NCI-H2081 (cell line): ENCODE measurements around the gene CDH6.
"Not testable (repeated sequence)": the region's sequence is repeated elsewhere in the genome, so short reads cannot be mapped to it uniquely, and the experiment has no call there.

ENCODE experiments used
- DNase-seq, 2 experiments: peaks; one replicate each; lab custom pipeline; 2025; lab: John Stamatoyannopoulos, UW

The CDH6 gene

DNA sequence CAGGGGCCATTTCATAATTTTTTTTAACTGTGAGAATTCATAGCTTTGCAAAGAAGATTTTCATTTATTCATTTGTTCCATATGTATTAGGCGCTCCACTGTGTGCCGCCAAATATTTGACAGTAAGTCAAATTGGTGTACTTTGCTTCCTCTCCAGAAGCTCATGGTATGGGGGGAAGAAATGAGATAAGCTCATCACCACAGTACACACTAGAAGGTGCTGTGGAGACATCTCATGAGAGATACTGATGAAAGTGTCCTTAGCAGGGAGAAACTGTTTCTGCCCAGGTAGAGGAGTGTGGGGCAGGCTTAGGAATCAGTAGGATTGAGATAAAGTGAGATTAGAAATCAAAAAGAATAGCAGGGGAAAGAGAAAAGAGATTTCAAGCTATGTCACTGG, 136.2 kb downstream of the CDH6 start:
- DNase-seq, result no peak

DNA sequence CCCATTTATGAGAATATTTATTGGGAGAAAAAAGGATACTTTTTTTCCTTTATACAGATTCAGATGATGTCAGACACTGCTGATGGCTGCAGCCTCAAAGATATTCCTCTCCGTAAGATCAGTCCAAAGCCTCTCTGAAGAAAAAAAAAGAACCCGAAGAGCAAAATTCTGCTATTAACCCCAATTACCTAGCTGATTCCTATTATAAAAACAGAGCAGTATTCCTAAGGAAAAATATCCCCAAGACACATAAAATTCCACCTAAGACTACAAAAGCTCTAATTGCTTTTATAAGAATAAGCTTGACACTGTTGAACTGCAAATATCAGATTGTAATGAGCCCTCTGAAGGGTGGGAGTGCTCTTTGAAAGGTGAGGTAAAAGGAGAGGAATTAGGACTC, 138.7 kb downstream of the CDH6 start:
- no peak for DNase-seq

DNA sequence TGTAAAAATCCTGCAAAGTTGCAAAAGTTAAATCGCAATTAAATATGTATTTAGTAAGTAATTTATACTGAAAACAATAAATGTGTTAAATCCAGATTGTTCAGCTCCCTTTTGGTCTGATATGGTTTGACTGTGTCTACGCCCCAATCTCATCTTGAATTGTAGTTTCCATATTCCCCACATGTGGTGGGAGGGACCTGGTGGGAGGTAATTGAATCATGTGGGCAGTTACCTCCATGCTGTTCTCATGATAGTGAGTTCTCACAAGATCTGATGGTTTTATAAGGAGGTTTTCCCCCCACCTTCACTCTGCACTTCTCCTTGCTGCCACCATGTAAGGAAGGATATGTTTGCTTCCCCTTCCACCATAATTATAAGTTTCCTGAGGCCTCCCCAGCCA, 140.0 kb downstream of the CDH6 start:
- DNase-seq, result no peak

DNA sequence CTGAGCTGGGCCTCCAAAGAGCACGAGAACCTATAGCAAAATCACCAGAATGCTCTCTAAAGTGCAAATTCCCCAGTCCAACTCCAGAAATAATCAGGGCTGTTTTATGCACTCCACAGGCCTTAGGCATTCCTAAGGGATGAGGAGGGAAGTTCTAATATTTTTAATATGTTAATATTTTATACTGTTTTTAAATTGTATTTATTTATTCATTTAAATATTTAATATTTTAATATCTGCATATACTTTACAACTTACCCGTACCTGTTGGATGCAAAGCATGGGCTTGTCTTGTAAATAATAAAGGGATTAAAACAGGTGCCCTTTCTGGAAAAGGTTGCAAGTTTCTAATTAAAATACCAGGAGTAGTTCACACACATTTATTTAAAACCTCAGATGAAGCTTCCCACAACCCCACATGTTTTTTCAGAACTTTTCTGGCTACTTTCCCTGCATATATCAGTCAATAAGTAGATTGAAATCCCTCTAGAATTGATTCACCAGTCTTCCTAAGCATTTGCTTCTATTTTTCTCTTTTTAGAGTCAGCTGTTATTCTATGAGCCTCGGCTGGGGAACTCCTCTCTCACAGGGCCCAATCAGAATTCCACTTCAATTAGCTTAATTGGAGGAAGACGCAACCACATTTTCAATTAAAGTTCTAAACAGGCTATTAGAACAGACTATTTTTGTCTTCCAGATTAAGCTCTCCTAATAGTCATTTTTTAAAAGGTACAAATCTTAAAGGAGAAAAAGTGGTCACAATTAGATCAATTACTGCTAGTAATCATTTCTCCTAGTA, 140.8 kb downstream of the CDH6 start:
- DNase-seq, result no peak

DNA sequence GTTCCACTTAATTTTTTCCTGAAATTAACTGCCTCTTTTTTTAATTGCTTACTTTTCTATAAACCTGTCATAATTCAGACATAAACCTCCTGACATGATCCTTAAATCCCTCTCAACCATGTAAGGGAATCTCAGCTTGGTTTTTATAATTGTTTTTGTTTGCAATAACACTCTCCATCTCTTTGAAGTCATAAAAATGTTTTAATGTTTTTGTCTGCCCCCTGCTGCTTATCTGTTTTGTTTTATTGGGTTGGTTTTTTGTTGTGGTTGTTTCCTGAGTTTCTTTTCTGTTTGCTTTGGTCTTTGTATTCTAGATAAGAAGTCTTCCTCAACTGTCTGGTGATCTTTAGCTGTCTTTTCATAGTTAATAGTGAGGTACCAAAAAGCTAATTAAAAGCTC, 142.0 kb downstream of the CDH6 start:
- no peak for DNase-seq

DNA sequence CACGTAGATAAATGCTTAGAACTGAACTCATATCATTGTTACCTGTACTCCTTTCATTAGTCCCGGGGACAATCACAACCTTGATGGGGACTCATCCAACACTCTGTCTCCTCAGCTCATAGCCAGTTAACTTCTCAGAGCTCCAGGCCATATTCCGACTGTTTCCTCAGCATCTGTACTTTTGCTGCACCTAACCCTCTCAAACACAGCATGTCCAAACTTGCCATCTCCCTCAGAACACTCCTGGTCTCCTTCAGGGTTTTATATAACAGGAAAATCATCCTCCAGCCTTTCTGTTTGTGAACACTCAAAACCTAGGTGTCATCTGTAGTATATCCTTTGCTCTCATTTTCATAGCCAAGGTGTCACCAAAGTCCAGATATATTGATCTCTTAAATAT, 150.5 kb downstream of the CDH6 start:
- no peak for DNase-seq

DNA sequence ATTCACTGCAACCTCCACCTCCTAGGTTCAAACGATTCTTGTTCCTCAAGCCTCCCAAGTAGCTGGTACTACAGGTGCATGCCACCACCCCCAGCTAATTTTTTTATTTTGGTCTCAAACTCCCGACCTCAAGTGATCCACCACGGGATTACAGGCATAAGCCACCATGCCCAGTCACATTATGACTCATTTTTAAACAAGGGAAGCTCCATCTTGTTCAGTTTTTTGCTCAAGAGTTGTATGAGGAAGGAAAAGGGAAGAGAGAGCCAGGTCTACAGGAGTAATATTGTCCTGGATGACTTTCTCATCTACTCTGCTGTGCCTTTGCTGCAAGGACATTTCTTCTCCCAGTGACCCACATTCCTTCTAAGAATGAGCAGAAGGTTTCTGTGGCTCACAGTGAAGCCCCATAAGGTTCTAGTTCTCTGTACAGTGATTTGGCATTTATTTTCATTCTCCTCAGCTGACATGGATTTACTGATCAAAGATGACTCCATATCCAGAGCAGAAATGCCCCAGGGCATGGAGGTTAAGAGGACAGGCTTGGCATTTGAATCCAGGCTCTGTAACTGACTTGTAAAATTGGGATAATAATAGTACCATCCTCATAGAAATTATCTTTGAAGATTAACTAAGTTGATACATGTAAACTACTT, 153.5 kb downstream of the CDH6 start:
- no peak for DNase-seq

DNA sequence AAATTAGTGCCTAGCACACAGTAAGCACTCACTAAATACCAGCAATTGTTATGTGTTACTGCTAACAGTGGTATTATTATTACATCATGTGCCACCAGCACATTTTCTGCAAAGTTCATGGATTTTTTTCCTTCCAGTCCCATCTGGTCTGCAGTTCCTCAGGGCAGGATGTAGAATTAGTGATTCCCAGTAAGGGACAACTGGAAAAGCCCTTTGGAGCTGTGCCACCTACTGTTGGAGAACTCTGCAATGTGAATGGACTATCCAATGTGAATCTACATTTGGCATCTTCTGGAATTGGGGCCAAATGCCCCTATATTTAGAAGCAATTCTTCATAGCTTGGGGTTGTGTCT, 154.0 kb downstream of the CDH6 start:
- DNase-seq, result no peak

DNA sequence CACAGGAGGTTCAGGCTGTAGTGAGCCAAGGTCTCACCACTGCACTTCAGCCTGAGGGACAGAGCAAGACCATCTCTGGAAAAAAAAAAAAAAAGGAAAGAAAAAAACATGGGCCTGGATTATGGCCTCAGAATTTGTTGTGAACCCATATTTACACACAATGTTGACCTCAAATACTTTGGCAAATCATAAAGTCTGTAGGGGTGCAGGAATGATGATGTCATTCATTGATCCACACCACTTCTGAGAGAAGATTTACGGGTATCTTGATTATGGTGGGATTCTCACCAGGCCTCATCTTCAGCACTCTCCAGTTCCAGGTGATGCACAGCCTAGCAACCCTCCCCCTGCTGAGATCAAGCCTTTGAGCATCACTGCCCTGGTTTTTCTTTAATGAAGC, 156.9 kb downstream of the CDH6 start:
- DNase-seq, result no peak

DNA sequence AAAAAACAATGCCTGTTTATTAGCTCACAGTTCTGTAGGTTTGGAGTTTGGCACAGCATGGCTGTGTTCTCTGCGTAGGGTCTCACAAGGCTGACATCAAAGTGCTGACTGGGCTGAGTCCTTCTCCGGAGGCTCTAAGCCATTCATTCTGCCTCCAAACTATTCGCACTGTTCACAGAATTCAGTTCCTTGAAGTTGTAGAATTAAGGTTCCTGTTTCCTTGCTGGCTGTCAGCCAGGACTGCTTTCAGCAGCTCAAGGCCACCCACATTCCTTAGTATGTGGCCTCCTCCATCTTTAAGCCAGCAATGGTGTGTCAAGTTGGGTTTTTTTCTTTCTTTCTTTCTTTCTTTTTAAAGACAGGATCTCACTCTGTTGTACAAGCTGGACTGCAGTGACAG, 161.9 kb downstream of the CDH6 start:
- DNase-seq, result no peak

DNA sequence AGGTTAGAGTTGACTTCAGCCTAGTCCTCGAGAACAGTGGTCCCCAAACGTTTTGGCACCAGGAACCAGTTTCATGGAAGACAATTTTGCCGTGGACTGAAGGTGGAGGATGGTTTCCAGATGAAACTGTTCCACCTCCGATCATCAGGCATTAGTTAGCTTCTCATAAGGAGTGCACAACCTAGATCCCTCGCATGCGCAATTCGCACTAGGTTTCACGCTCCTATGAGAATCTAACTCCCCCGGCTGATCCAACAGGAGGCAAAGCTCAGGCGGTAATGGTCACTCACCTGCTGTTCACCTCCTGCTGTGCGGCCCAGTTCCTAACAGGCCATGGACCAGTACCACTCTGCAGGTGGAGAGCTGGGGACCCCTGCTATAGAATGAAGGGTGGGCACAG, 163.6 kb downstream of the CDH6 start:
- no peak for DNase-seq

DNA sequence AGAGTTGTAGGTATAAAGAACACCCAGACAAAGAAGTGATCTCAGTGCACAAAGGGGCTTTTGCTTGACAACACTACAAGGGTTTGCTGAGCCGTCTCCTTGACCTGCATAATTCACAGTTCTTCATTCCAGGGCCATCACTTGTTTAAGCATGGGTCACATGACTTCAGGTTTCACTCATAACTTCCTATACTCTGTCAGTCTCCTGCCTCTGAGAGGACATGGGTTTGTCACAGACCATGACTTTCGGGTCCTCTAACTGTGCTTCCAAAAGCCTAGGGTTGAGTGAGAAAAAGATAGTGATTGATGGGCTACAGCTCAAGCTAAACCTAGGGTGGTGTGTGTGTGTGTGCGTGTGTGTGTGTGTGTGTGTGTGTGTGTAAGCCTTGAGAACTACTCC, 166.4 kb downstream of the CDH6 start:
- DNase-seq, result no peak

DNA sequence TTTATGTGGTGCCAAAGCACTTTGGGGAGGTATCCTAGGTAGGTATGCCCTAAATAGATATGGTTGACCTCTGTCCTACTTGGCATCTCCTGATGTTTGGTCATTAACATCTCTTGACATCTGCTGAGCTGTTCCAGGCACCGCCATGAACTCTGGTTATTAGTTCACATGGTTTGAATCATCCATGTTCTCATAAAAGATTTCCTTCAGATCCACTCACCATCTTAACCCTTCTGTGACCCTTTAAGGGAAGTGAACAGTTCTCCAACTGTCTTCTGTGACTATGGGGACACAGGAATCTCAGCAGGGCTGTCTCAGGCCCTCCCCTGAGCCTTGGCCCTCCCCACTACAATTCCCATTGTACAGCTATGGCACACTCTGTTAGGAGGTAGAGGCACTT, 167.7 kb downstream of the CDH6 start:
- no peak for DNase-seq

DNA sequence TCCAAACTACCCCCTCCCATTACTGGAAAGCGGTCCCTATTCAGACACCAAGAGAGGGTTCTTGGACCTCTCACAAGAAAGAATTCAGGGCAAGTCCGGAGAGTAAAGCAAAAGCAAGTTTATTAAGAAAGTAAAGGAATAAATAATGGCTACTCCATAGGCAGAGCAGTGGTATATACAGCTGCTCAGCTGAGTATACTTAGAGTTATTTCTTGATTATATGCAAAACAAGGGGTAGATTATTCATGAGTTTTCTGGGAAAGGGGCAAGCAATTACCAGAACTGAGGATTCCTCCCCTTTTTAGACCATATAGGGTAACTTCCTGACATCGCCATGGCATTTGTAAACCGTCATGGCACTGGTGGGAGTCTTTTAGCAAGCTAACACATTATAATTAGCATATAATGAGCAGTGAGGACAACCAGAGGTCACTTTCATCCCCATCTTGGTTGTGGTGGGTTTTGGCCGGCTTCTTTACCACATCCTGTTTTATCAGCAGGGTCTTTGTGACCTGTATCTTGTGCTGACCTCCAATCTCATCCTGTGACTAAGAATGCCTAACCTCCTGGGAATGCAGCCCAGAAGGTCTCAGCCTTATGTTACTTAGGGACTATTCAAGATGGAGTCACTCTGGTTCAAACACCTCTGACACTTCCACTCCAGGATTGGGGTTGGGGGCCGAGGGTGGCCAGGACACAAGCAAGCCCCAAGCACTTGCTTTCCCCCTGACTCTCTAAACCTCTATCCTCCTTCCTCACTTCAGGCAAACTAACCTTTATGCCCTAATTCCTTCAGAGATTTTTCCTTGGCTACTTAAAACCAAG, 168.4 kb downstream of the CDH6 start:
- not testable (repeated sequence) for DNase-seq

DNA sequence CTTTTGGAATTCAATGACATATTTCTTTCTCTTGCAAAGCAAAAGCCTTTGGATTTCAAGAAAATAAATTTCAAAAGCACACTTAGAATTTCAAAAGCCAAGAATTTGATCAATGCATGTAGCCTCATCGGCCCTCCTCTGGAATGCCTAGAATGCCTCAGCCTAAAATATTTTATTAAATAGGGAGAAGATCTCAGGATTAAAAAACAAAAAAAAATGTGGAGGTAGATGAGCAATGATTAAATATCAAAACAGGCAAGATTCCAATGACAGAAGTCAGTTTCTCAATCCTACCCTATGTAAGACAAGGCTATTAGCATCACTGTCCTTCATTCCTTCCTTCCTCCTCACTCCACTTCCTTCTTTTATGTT, 169.0 kb downstream of the CDH6 start:
- no peak for DNase-seq

DNA sequence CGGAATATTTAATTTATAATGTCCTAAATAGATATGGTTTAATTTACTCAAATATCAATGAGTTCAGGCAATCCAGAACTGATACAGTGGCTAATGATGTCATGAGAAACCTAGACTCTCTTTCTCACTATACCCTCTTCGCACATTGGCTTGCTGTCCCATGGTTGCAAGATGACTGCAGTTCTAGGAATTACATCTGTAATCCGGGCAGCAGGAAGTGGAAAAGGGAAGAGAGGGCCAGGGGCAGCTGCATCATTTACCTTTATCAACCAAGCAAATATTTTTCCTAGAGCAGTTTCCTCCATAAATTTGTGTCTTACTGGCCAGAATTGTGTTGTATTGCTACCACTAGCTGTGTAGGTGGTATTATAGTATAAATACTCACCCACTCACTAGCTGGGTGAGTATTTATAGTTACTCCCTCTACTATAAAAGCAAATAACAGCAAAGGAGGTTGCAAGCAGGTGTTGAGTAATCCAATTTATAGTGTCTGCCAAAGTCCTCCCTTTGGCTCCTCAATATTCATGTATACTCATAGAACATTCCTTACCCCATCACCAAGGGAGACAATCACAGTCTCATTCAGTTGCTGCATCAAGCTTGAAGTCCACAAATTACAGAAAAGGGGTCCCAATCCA, 169.6 kb downstream of the CDH6 start:
- no peak for DNase-seq

DNA sequence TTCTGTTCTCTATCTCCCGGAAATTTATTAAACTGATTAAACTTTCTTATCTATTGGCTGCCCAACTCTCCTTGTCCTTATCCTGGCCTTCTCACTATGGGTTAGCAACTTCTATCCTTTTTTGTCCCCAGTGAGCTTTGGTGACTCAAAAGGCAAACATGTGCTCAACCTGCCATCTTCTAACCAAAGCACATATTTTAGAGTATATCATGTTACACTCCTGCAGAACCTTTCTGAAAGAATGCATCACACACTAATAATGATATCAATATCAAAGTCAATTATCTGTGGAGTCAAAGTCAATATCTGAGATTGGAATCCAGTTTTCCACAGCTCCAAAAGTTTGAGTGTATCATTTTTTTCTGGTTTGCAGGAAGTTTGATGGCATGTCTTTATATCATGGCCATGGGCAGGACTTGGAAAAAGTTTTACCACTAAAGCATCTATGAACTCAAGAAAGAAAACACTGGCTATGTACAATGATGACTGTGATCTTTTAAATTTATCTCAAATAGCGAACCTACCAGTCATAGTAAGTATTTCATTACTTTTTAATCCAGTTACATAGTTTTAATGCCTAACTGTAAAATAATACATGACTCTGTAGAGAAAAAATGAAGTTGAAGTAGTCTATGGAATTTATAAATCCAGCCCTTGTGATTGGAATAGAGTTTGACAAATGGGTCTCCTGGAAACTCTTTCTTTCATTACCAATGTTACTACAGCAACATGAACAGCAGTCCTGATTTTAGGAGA, 171.6 kb downstream of the CDH6 start:
- DNase-seq, result no peak

DNA sequence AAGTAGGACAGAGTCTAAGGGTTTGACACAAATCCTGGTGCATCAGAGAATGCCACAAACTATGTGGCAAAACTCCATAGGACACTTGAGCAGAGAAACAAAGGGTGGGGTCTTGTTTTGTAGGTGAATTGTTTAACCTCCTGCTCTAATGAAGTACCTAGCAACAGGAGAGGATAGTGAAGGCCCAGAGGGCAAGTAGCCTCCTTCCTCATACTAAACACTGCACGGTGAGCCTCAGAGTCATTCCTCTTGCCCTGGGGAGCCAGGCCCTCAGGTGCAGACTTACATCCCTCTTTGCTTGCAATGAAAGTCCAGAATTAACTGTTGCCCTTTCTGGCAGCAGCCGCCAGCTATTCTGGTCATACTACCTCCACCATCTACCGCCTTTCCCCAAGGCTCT, 172.3 kb downstream of the CDH6 start:
- DNase-seq, result no peak

DNA sequence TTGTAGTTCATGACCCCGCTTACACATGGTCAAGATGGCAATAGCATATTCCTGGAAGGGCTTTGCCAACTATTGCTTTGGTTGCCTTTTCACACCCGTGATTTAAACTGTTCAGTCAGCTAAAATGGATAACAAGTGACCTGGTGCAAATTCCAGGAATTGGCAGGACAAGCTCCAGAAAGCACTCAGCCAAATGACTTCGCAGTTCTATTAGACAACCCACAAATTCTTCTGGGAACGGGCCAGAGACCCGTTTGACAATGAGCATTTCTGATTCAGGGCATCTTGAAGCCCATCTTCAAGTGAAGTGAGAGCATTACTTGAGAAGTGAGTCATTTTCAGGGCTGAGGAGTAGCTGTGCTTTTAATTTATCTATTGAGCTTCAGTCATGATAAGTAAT, 173.5 kb downstream of the CDH6 start:
- no peak for DNase-seq

DNA sequence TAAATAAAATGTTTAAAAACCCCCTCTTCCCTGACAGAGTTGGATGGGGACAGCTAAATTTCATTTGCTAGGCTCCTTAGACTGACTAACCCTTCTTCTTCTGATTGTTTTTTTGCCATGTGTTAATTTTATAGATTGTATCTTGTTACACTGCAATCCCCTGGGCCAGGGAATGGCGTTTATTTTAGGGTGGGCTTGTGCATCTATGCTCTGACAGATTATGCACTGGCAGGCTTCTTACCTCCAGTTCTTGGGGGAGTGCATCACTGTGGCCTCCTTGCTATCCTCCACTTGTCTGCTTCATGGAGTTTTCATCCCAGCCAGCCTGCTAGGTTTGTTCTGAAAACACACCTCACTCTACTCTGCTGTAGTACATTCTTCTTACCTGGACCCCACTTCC, 178.6 kb downstream of the CDH6 start:
- DNase-seq, result no peak

DNA sequence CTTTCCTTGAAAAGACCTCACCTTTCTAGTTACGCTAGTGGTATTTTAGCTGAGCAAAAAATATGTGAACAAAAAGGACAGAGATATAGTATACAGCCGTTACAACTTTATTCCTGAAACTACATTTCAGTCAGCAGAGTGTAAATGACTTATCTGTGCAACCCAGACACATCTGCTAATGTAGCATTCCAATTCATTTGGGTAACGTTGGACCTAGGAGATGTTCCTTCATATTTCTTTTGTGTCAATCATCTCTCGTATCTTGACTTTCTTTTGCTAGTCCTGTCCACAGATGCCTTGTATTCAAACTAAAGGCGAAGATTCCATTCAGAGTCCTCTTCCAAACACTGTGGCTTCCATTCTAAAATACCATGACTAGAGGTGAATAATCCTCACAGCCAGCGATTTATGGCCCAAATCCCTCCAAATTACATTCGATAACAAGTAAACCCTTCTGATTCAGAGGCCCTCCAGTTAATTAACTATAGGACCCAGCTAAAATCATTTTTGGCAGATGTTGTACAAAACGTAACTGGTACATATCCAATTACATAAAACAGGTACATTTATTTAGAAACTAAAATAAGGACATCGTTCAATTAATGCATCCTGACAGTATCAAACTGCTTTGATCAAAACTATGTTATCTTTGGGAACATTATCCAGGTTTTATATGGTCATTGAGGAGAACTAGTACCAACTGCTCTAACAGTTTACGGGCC, 182.7 kb downstream of the CDH6 start:
- no peak for DNase-seq
